Smooth muscle cell (in vitro differentiated cells): Measurements from ENCODE around the gene RBCK1. TPM values are rescaled to one million over a fixed set of nuclear protein-coding genes. Genes with fewer than 3 reads are reported as not detected.

Experiments used
- DNase-seq: peaks from one replicate; lab custom pipeline; 2025; ENCODE audit not compliant: unreplicated experiment; lab: John Stamatoyannopoulos, UW
- H2AFZ ChIP-seq: fragments of 200-600 bp; sonication (generic); 2 replicates; pipeline ENCODE4 v1.6.0; 2016; ENCODE audit warnings: antibody characterized with exemption, low read depth, mild to moderate bottlenecking
- H3F3A ChIP-seq: fragments of 200-600 bp; sonication (generic); 2 replicates; pipeline ENCODE4 v1.6.0; 2017; ENCODE audit warnings: antibody characterized with exemption, low read depth
- H3K27ac ChIP-seq: fragments of 200-600 bp; sonication (generic); 2 replicates; pipeline ENCODE4 v1.5.1; 2016; ENCODE audit warnings: low read depth, mild to moderate bottlenecking
- H3K27me3 ChIP-seq: fragments of 200-600 bp; sonication (generic); 2 replicates; pipeline ENCODE4 v1.6.1; 2016; ENCODE audit warnings: low read depth, mild to moderate bottlenecking
- H3K36me3 ChIP-seq: fragments of 200-600 bp; sonication (generic); 2 replicates; pipeline ENCODE4 v1.5.1; 2016; ENCODE audit warnings: low read depth
- H3K4me1 ChIP-seq: fragments of 200-600 bp; sonication (generic); 2 replicates; pipeline ENCODE4 v1.5.1; 2016; ENCODE audit warnings: low read depth
- H3K4me2 ChIP-seq: fragments of 200-600 bp; sonication (generic); 2 replicates; pipeline ENCODE4 v1.6.0; 2016; ENCODE audit warnings: mild to moderate bottlenecking
- H3K4me3 ChIP-seq: fragments of 200-600 bp; sonication (generic); 2 replicates; pipeline ENCODE4 v1.5.1; 2016; ENCODE audit warnings: mild to moderate bottlenecking
- H3K79me2 ChIP-seq: fragments of 200-600 bp; sonication (generic); 2 replicates; pipeline ENCODE4 v1.6.0; 2016; ENCODE audit warnings: low read depth, mild to moderate bottlenecking
- H3K9ac ChIP-seq: fragments of 200-600 bp; sonication (generic); 2 replicates; pipeline ENCODE4 v1.6.0; 2016; ENCODE audit warnings: low read depth
- H3K9me3 ChIP-seq: fragments of 200-600 bp; sonication (generic); replicated peaks from 2 replicates; pipeline ENCODE4 v1.5.1; 2016; ENCODE audit warnings: low read depth
- H4K20me1 ChIP-seq: fragments of 200-600 bp; sonication (generic); 2 replicates; pipeline ENCODE4 v1.6.0; 2016; ENCODE audit warnings: low read depth
- CTCF ChIP-seq: fragments of 200-600 bp; sonication (generic); IDR thresholded peaks from 2 replicates; pipeline ENCODE4 v1.5.1; 2017; ENCODE audit warnings: borderline replicate concordance, mild to moderate bottlenecking, antibody characterized with exemption; ENCODE audit not compliant: insufficient read depth, poor library complexity, severe bottlenecking
- WGBS: methylation state at CpG from one replicate; pipeline ENCODE4 v1.1.7; 2016; ENCODE audit warnings: low lambda C conversion rate; 5-methylcytosine and 5-hydroxymethylcytosine counted together
- polyA plus RNA-seq: library from polyadenylated mRNA; unstranded; fragments of >200 nt; fragmentation: Nextera tagmentation; extraction: Ambion mirVana; gene quantifications from 2 replicates; pipeline ENCODE4 v1.2.1, GENCODE V29; 2016
- total RNA-seq: library from RNA; depleted of rRNA; stranded (reverse); fragments of >200 nt; gene quantifications from 2 replicates; pipeline ENCODE4 v1.2.3, GENCODE V29; 2014

The RBCK1 gene
- total and polyA plus RNA-seq, 2 experiments from 2014 or later = 43.0 to 53.9 TPM

GRCh38 chr20:434661-435419 lies 26.7 kb downstream of the RBCK1 start:
- Histone ChIP-seq H3F3A (peaks cover 11% of the 10 kb centered on the region), H3K79me2 (no peaks in the 10 kb centered on the region), H3K27me3 (no peaks in the 10 kb centered on the region), H2AFZ (no peak overlapping the region), H3K9me3 (no peaks in the 10 kb centered on the region), H3K4me3 (no peak overlapping the region), H3K9ac (no peak overlapping the region), H3K36me3 (no peaks in the 10 kb centered on the region), H3K4me1 (no peaks in the 10 kb centered on the region), H3K4me2 (no peak overlapping the region), H3K27ac (no peak overlapping the region), H4K20me1 (peaks cover 9% of the 10 kb centered on the region)
- no peak for TF ChIP-seq CTCF
- DNase-seq = no peak
- WGBS = 85% methylated on average over 16 of the region's 16 CpGs

GRCh38 chr20:435558-435957 lies 27.5 kb downstream of the RBCK1 start:
- Histone ChIP-seq H3K4me3 (no peak overlapping the region), H3K9me3 (no peaks in the 10 kb centered on the region), H3K79me2 (no peaks in the 10 kb centered on the region), H3K4me1 (no peaks in the 10 kb centered on the region), H3K4me2 (no peak overlapping the region), H3K9ac (no peak overlapping the region), H4K20me1 (peaks cover 16% of the 10 kb centered on the region), H3K36me3 (no peaks in the 10 kb centered on the region), H2AFZ (no peak overlapping the region), H3F3A (peaks cover 11% of the 10 kb centered on the region), H3K27me3 (no peaks in the 10 kb centered on the region), H3K27ac (no peak overlapping the region)
- 92% methylated on average over 7 of the region's 7 CpGs for WGBS
- TF ChIP-seq CTCF = no peak
- DNase-seq = no peak

- H3K4me1 ChIP-seq = no peaks in the 10 kb centered on the region
- no peak overlapping the region for H3K4me3 ChIP-seq
- no peaks in the 10 kb centered on the region for H3K9me3 ChIP-seq
- no peaks in the 10 kb centered on the region for H3K79me2 ChIP-seq
- no peak for DNase-seq
- H3K9ac ChIP-seq = no peak overlapping the region
- no peaks in the 10 kb centered on the region for H3K36me3 ChIP-seq
- no peak overlapping the region for H3K27ac ChIP-seq
- no peak for TF ChIP-seq CTCF
- no peak overlapping the region for H2AFZ ChIP-seq
- no peak overlapping the region for H3K4me2 ChIP-seq
- peaks cover 25% of the 10 kb centered on the region for H4K20me1 ChIP-seq
- H3K27me3 ChIP-seq = no peaks in the 10 kb centered on the region
- WGBS = 96% methylated on average over 5 of the region's 5 CpGs
- peaks cover 7% of the 10 kb centered on the region for H3F3A ChIP-seq
Observed at GRCh38 chr20:436476-436875, 28.4 kb downstream of the RBCK1 start.
